Measurements from ENCODE around the gene TEX26. TPM values are rescaled to one million over a fixed set of nuclear protein-coding genes. Genes with fewer than 3 reads are reported as not detected.

TEX26 gene
- not detected for total RNA-seq

- no peaks in the 10 kb centered on the region for H3K9me3 Mint-ChIP-seq (ENCODE audit: insufficient read depth)
- no peak within 1 kb of the TSS for H3K27ac Mint-ChIP-seq
- DNase-seq (no peak), ATAC-seq (no peak)
- H3K36me3 Mint-ChIP-seq (ENCODE audit: low read depth) = no peaks in the 10 kb centered on the region
- peaks cover 39% of the 10 kb centered on the region for H3K27me3 Mint-ChIP-seq (ENCODE audit: low read depth)
- POLR2A ChIA-PET = no interaction called here
- CTCF ChIA-PET = no interaction called here
- H3K4me1 Mint-ChIP-seq (ENCODE audit: low read depth) = no peaks in the 10 kb centered on the region
- no peak within 1 kb of the TSS for H3K4me3 Mint-ChIP-seq
Measured at GRCh38 chr13:30932481-30933353, at the start of gene TEX26. TEX26 (plus strand) TSS chr13:30932656; CDS start chr13:30932716, 60 bp downstream.

DNA sequence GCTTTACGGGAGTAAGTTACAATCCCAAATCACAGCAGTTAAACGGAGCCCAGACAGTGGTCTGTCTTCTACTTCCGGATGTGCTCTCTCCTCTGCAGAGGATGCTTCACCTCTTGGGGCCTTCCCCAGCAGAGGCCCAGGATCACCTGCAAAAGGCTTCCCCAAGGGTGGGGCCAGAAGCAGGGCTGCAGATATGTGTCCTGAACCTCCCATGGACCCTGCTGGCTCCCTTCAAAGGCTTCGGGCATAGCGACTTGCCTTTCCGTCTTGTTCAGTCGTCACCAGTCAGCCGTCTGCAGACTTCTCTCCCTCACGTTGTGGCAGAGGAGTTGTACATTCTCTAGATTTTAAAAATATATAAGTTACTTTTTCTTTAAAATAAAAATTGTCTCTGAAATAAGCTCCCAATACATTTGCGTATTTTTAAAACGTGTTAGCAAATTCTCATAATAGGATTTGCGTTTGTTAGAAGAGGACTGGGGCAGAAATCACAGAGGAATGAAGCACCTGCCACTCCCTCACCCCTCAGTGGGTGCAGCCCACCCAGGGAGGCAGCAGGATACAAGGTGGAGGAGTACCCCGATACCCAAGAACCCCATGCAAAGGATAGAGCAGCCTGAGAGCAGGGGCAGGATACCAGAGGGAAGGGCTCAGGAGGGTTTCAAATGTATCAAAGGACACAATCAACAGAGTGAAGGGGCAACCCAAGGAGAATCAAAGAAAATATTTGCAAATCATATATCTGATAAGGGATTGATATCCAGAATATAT lies 49.3 kb upstream of the TEX26 start:
- ChIA-PET POLR2A (no interaction called here), CTCF (no interaction called here)
- peaks cover 21% of the 10 kb centered on the region for H3K27me3 Mint-ChIP-seq (ENCODE audit: low read depth)
- no peak for ATAC-seq
- no peaks in the 10 kb centered on the region for H3K9me3 Mint-ChIP-seq (ENCODE audit: insufficient read depth)
- no peak overlapping the region for H3K4me3 Mint-ChIP-seq
- no peak overlapping the region for H3K27ac Mint-ChIP-seq
- no peak for DNase-seq
- no peaks in the 10 kb centered on the region for H3K36me3 Mint-ChIP-seq (ENCODE audit: low read depth)
- H3K4me1 Mint-ChIP-seq (ENCODE audit: low read depth) = peaks cover 10% of the 10 kb centered on the region

- DNase-seq (no peak), ATAC-seq (no peak)
- H3K4me3 Mint-ChIP-seq = no peak overlapping the region
- peaks cover 16% of the 10 kb centered on the region for H3K27me3 Mint-ChIP-seq (ENCODE audit: low read depth)
- H3K9me3 Mint-ChIP-seq (ENCODE audit: insufficient read depth) = no peaks in the 10 kb centered on the region
- no peaks in the 10 kb centered on the region for H3K36me3 Mint-ChIP-seq (ENCODE audit: low read depth)
- H3K27ac Mint-ChIP-seq = no peak overlapping the region
- POLR2A ChIA-PET = interaction anchor here (0.6 kb wide), 1 partner anchor 209 kb away, joined by 4 read pairs; no protein-coding TSS in a partner anchor
- peaks cover 10% of the 10 kb centered on the region for H3K4me1 Mint-ChIP-seq (ENCODE audit: low read depth)
- CTCF ChIA-PET = no interaction called here
Measured at GRCh38 chr13:30884543-30884942, 47.9 kb upstream of the TEX26 start.

- Mint-ChIP-seq H3K27ac (no peak overlapping the region), H3K27me3 (ENCODE audit: low read depth) (peaks cover 9% of the 10 kb centered on the region), H3K4me1 (ENCODE audit: low read depth) (peaks cover 10% of the 10 kb centered on the region), H3K36me3 (ENCODE audit: low read depth) (no peaks in the 10 kb centered on the region), H3K9me3 (ENCODE audit: insufficient read depth) (no peaks in the 10 kb centered on the region), H3K4me3 (no peak overlapping the region)
- ChIA-PET CTCF (no interaction called here), POLR2A (interaction anchor here (0.6 kb wide), 1 partner anchor 8 kb away, joined by 3 read pairs; no protein-coding TSS in a partner anchor)
- ATAC-seq = no peak
- DNase-seq = no peak
Measured at GRCh38 chr13:30889196-30889690, 43.2 kb upstream of the TEX26 start.

DNA sequence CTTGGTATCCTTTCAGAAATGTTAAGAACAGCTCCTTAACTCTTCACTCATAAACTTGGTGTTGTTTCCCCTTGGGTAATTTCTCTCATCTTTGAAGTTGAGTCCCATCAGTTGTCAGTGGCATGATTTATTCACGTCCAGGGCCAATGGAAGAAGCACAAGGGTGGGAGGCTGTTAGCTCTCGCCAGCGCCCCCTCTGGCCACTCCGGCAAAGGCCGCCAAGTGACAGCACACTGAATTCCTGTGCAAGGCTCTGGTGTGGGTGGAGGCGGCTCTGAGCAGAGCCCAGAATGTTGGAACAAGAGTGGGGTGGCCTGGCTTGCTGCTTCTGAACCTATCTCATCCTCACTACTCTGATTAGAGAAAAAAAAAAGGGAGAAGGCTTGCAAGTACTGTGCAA lies 39.5 kb upstream of the TEX26 start:
- Mint-ChIP-seq H3K9me3 (ENCODE audit: insufficient read depth) (no peaks in the 10 kb centered on the region), H3K4me3 (no peak overlapping the region), H3K4me1 (ENCODE audit: low read depth) (no peaks in the 10 kb centered on the region), H3K27ac (no peak overlapping the region), H3K36me3 (ENCODE audit: low read depth) (no peaks in the 10 kb centered on the region), H3K27me3 (ENCODE audit: low read depth) (peaks cover 9% of the 10 kb centered on the region)
- ATAC-seq (no peak), DNase-seq (no peak)
- ChIA-PET POLR2A (no interaction called here), CTCF (interaction anchor here (1.0 to 1.5 kb wide), 5 partner anchors 9 to 164 kb away, joined by 3 to 6 read pairs (median 4); no protein-coding TSS in a partner anchor)

- ChIA-PET POLR2A (no interaction called here), CTCF (interaction anchor here (0.9 kb wide), 1 partner anchor 17 kb away, joined by 3 read pairs; no protein-coding TSS in a partner anchor)
- Mint-ChIP-seq H3K27me3 (ENCODE audit: low read depth) (peaks cover 19% of the 10 kb centered on the region), H3K4me3 (no peak overlapping the region), H3K4me1 (ENCODE audit: low read depth) (peaks cover 5% of the 10 kb centered on the region), H3K36me3 (ENCODE audit: low read depth) (no peaks in the 10 kb centered on the region), H3K27ac (no peak overlapping the region), H3K9me3 (ENCODE audit: insufficient read depth) (no peaks in the 10 kb centered on the region)
- DNase-seq = no peak
- ATAC-seq = no peak
Measured at GRCh38 chr13:30895773-30896172, 36.7 kb upstream of the TEX26 start.

DNA sequence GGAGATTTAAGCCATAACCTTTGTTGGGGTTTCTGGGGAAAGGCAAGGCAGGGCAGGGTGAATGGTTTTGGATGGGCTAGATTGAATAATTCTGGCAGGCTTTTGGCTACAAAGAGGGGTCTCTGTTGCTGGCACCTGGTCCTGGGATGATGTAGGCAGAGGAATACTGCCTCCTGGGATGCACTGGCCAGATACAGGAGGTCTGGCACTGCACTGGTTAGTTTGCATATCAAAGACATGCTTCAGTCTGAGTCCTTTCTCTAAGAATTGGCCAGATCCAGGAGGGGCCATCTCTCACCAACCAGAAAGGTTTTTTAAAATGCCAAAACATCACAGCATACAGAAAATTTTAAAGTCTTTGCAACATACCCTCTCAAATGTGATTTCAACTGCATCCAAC lies 34.4 kb upstream of the TEX26 start:
- CTCF ChIA-PET = no interaction called here
- H3K27me3 Mint-ChIP-seq (ENCODE audit: low read depth) = peaks cover 22% of the 10 kb centered on the region

GRCh38 chr13:30898678-30899241 lies 33.7 kb upstream of the TEX26 start:
- no peak overlapping the region for H3K4me3 Mint-ChIP-seq
- H3K36me3 Mint-ChIP-seq (ENCODE audit: low read depth) = no peaks in the 10 kb centered on the region
- DNase-seq (no peak), ATAC-seq (no peak)
- no peak overlapping the region for H3K27ac Mint-ChIP-seq
- peaks cover 29% of the 10 kb centered on the region for H3K27me3 Mint-ChIP-seq (ENCODE audit: low read depth)
- H3K4me1 Mint-ChIP-seq (ENCODE audit: low read depth) = peaks cover 5% of the 10 kb centered on the region
- POLR2A ChIA-PET = no interaction called here
- CTCF ChIA-PET = no interaction called here
- no peaks in the 10 kb centered on the region for H3K9me3 Mint-ChIP-seq (ENCODE audit: insufficient read depth)

More for the DNA sequence above, 34.4 kb upstream of the TEX26 start:
- Mint-ChIP-seq H3K27ac (no peak overlapping the region), H3K36me3 (ENCODE audit: low read depth) (no peaks in the 10 kb centered on the region), H3K4me1 (ENCODE audit: low read depth) (peaks cover 5% of the 10 kb centered on the region), H3K9me3 (ENCODE audit: insufficient read depth) (no peaks in the 10 kb centered on the region), H3K4me3 (no peak overlapping the region)
- POLR2A ChIA-PET = no interaction called here
- no peak for ATAC-seq
- DNase-seq = no peak

DNA sequence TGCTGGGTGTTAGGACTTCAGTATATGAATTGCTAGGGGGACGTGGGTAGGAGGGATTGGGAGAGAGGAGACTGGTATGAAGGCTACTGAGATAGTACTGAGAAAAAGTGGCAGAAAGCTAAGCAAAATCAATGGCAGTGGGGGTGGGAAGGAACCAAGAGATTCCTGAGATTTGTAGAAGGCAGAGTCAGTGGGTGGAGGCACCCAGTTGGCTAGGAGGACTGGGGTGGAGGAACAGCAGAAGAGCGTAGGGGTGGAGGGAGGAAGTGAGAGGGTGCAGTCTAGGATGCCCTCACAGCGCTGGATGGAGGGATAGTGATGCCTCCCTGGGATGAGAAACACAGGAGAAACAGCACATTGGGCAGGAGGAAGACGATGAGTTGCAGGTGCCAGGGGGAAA lies 32.0 kb upstream of the TEX26 start:
- ChIA-PET POLR2A (no interaction called here), CTCF (no interaction called here)
- no peak for ATAC-seq
- no peaks in the 10 kb centered on the region for H3K9me3 Mint-ChIP-seq (ENCODE audit: insufficient read depth)
- H3K27me3 Mint-ChIP-seq (ENCODE audit: low read depth) = peaks cover 45% of the 10 kb centered on the region
- H3K4me1 Mint-ChIP-seq (ENCODE audit: low read depth) = peaks cover 6% of the 10 kb centered on the region
- peaks cover under 1% of the 10 kb centered on the region for H3K36me3 Mint-ChIP-seq (ENCODE audit: low read depth)
- H3K4me3 Mint-ChIP-seq = no peak overlapping the region
- H3K27ac Mint-ChIP-seq = no peak overlapping the region
- no peak for DNase-seq

DNA sequence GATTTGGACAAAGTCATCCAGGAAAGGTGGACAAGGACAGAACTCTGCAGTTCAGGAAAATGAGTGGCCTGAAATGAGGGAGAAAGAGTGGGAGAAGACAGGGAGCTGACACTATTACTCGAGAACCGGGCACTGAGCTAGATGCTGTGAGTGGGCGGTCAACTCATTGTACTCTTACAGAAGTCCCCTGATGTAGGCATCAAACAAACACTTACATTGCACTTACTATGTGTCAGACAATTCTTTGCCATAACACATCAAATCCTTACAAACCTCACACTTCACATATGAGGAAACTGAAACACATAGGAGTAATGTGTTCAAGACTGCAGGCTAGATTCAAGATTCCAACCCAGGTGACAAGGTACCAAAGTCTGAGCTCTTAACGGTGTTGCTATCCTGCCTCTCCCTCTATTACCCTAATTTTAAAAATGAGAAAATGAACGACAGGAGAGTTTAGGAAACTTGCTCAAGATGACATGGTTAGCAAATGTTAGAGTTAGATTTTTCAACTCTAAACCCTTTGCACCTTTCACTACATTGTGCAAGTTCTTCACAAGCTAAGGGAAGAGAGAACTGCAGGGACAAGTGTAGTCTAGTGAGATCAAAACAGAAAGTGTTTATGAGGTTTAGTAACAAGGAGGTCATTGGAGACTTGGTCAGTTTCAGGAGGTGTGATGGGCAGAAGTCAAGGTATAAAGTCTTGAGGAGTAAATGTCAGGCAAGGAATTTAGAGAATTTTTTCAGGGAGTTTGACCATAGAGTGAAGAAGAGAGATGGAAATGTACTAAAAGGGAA lies 31.3 kb upstream of the TEX26 start:
- H3K4me1 Mint-ChIP-seq (ENCODE audit: low read depth) = peaks cover 8% of the 10 kb centered on the region

DNA sequence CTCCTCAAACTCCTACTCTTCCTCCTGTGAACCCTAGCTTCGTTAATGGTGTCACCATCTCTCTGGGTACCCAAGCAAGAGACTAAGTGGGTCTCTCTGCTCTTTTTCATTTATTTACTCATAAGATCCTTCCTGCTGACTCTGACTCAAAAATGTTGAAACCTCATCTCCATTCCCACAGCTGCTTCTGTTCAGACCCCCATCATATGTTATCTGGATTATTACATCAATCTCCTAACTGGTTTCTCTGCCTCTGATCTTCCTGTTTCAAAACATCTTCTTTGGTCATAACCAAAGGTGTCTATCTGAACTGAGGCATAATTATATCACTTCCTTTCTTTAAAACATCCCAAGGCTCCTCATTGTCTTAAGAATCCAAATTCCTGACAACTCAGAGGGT lies 28.4 kb upstream of the TEX26 start:
- CTCF ChIA-PET = no interaction called here
- peaks cover 15% of the 10 kb centered on the region for H3K4me1 Mint-ChIP-seq (ENCODE audit: low read depth)
- POLR2A ChIA-PET = no interaction called here
- ATAC-seq = no peak
- no peak overlapping the region for H3K27ac Mint-ChIP-seq
- H3K36me3 Mint-ChIP-seq (ENCODE audit: low read depth) = peaks cover 2% of the 10 kb centered on the region
- no peak overlapping the region for H3K4me3 Mint-ChIP-seq
- no peaks in the 10 kb centered on the region for H3K9me3 Mint-ChIP-seq (ENCODE audit: insufficient read depth)
- H3K27me3 Mint-ChIP-seq (ENCODE audit: low read depth) = peaks cover 70% of the 10 kb centered on the region
- DNase-seq = no peak

More for the DNA sequence above, 31.3 kb upstream of the TEX26 start:
- H3K27ac Mint-ChIP-seq = no peak overlapping the region
- peaks cover 51% of the 10 kb centered on the region for H3K27me3 Mint-ChIP-seq (ENCODE audit: low read depth)
- DNase-seq = no peak
- no peaks in the 10 kb centered on the region for H3K9me3 Mint-ChIP-seq (ENCODE audit: insufficient read depth)
- peaks cover 2% of the 10 kb centered on the region for H3K36me3 Mint-ChIP-seq (ENCODE audit: low read depth)
- no peak overlapping the region for H3K4me3 Mint-ChIP-seq
- POLR2A ChIA-PET = interaction anchor here (0.6 kb wide), 1 partner anchor 44 kb away, joined by 3 read pairs; no protein-coding TSS in a partner anchor
- CTCF ChIA-PET = interaction anchor here (1.8 kb wide), 1 partner anchor 9 kb away, joined by 4 read pairs; no protein-coding TSS in a partner anchor
- ATAC-seq = no peak

Measured in activated CD8-positive, alpha-beta T cell treated with anti-CD3 and anti-CD28 coated beads, Interleukin-2, amount 10 ng/mL, durations not matched to agents 7 days and 5 days (primary cell).